Stimulated activated CD8-positive, alpha-beta memory T cell treated with anti-CD3 and anti-CD28 coated beads, Interleukin-4, amount 100 ng/mL, for 4 hours (primary cell): ENCODE data around the gene MAP3K8.
"Not testable (repeated sequence)": the region's sequence is repeated elsewhere in the genome, so short reads cannot be mapped to it uniquely, and the experiment has no call there.

Experiments
- DNase-seq, 2 donors: peaks; one replicate each; pipeline ENCODE4 v3.0.0-alpha.2; 2020; ENCODE audit warnings: low read depth in 2 of 2, low spot score in 1 of 2

The MAP3K8 gene

GRCh38 chr10:30447125-30447799 lies 13.3 kb downstream of the MAP3K8 start:
- no peak for DNase-seq

- DNase-seq, result no peak
These were observed 14.1 kb downstream of the MAP3K8 start for GRCh38 chr10:30448092-30448491.

GRCh38 chr10:30453764-30454527 lies 20.0 kb downstream of the MAP3K8 start:
- no peak for DNase-seq

- no peak for DNase-seq
These were observed 20.9 kb downstream of the MAP3K8 start for GRCh38 chr10:30454744-30455510.

- DNase-seq, result no peak
These were observed 21.8 kb downstream of the MAP3K8 start for GRCh38 chr10:30455816-30456215.

- DNase-seq, result no peak
These were observed 22.3 kb downstream of the MAP3K8 start for GRCh38 chr10:30456266-30456665.

- no peak for DNase-seq
These were observed 25.3 kb downstream of the MAP3K8 start for GRCh38 chr10:30459283-30459682.

- no peak for DNase-seq
These were observed 26.1 kb downstream of the MAP3K8 start for GRCh38 chr10:30460121-30460520.

GRCh38 chr10:30462513-30462912 lies 28.5 kb downstream of the MAP3K8 start:
- no peak for DNase-seq

GRCh38 chr10:30463944-30464451 lies 30.0 kb downstream of the MAP3K8 start:
- no peak for DNase-seq

GRCh38 chr10:30464675-30465074 lies 30.7 kb downstream of the MAP3K8 start:
- no peak for DNase-seq

GRCh38 chr10:30466445-30466844 lies 32.5 kb downstream of the MAP3K8 start:
- no peak for DNase-seq

GRCh38 chr10:30467651-30468338 lies 33.8 kb downstream of the MAP3K8 start:
- no peak for DNase-seq

- no peak for DNase-seq
These were observed 38.6 kb downstream of the MAP3K8 start for GRCh38 chr10:30472414-30473155.

- not testable (repeated sequence) for DNase-seq
These were observed 41.5 kb downstream of the MAP3K8 start for GRCh38 chr10:30475515-30475914.

GRCh38 chr10:30476511-30477155 lies 42.6 kb downstream of the MAP3K8 start:
- no peak for DNase-seq

GRCh38 chr10:30479513-30479912 lies 45.5 kb downstream of the MAP3K8 start:
- DNase-seq, result not testable (repeated sequence)

GRCh38 chr10:30481603-30482002 lies 47.6 kb downstream of the MAP3K8 start:
- no peak for DNase-seq

- DNase-seq, result no peak
These were observed 54.3 kb downstream of the MAP3K8 start for GRCh38 chr10:30488316-30488715.

- no peak for DNase-seq
These were observed 55.4 kb downstream of the MAP3K8 start for GRCh38 chr10:30489346-30489745.
